Stimulated activated CD4-positive, alpha-beta T cell treated with anti-CD3 and anti-CD28 coated beads, Interleukin-4, amount 100 ng/mL, for 24 hours (primary cell): ENCODE results near the gene IFNAR2.
"Not testable (repeated sequence)": the region's sequence is repeated elsewhere in the genome, so short reads cannot be mapped to it uniquely, and the experiment has no call there.

Experiments used
- DNase-seq: peaks from one replicate; pipeline ENCODE4 v3.0.0-alpha.2; 2020

IFNAR2 gene

DNA sequence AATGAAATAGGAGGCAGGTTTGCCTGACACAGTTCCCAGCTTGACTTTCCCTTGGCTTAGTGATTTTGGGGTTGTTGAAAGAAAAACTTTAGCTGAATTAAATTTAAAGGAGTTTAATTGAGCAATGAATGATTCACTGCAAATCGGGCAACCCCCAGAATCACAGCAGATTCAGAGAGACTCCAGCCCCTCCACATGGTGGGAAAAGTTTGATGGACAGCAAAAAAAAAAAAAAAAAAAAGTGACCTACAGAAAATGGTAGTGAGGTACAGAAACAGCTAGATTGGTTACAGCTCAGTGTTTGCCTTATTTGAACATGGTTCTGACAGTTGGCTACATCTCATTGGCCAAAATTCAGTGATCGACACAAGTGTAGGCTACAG lies 12.6 kb upstream of the IFNAR2 start:
- DNase-seq: no peak

DNA sequence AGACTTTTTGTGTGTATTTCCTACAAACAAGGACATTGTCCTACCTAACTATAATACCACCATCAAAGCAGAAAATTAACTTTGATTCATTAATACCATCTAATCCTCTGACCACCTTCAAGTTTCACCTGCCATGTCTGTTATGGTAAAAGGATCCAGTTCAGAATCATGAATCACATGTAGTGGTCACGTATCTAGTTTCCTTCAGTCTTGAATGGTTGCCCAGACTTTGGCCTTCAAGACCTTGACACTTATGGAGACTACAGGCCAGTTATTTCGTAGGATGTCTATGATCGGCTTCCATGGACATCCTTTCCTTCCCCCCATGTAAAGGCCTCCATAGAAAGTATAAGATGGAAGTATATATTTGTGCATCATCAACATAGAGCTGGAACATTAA lies 10.4 kb upstream of the IFNAR2 start:
- no peak for DNase-seq

DNA sequence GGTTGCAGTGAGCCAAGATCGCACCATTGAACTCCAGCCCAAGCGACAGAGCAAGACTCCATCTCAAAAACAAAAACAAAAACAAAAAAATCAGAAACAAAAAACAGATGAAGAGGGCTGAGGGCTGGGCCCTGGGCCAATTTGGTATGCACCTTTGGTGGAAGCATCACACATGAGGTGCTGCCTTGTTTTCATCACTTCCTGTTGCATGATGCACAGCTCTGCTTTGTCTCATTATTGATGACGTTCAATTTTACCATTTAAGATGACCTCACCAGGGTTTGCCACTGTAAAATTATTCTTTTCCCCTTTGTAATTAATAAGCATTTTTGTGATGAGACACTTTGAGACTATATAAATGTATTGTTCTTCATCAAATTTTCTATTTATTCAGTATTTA lies 9.8 kb upstream of the IFNAR2 start:
- DNase-seq: no peak

DNA sequence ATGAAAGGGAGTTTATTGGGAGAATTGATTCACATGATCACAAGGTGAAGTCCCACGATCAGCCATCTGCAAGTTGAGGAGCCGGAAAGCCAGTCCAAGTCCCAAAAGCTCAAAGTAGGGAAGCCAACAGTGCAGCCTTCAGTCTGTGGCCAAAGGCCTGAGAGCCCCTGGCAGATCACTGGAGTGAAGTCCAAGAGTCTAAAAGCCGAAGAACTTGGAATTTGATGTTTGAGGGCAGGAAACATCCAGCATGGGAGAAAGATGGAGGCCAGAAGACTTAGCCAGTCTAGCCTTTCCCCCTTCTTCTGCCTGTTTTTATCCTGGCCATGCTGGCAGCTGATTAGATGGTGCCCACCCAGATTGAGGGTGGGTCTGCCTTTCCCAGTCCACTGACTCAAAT lies 4.4 kb upstream of the IFNAR2 start:
- not testable (repeated sequence) for DNase-seq

DNA sequence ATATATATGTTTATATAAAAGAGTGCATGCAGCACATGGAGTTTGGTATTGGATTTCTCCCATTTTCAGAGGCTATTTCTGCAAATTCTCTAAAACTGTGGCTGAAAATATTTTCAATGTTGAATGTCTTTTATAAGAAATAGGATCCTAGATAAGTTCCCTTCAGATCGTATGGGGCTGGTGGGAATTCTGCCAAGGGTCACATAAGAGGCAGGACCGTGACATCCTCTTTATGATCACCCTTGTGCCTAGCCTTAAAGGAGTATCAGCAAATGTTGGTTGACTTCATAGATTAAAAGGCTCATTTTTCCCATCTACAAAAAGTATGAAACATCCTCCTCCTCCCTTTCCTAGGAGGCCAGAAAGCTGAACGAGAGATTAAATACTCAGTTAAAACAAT lies 1.3 kb upstream of the IFNAR2 start:
- no peak for DNase-seq

DNA sequence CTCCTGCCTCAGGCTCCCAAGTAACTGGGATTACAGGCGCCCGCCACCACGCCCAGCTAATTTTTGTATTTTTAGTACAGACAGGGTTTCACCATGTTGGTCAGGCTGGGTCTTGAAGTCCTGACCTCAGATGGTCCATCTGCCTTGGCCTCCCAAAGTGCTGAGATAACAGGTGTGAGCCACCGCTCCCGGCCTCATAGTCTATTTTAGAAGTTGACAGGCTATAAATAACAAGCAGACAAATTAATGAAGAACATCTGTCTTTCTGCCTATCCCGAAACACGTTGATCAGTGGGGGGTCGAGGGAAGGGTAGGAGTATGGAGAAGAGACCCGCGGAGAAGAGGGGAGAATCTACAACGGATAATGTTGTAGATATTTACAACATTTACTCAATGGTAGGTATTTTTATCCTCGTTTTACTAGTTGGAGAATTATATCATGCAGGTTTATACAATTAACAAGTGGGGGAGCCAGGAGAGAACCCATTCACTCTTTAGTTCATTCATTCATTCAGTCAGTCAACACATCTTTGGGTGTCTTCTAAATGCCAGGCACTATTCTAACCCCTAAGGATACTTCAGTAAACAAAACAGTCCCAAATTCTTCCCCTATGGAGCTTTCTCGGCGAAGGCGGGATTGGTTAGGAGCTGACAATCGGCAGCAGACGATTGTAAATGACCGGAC lies 497 bp upstream of the IFNAR2 start:
- no peak for DNase-seq

DNA sequence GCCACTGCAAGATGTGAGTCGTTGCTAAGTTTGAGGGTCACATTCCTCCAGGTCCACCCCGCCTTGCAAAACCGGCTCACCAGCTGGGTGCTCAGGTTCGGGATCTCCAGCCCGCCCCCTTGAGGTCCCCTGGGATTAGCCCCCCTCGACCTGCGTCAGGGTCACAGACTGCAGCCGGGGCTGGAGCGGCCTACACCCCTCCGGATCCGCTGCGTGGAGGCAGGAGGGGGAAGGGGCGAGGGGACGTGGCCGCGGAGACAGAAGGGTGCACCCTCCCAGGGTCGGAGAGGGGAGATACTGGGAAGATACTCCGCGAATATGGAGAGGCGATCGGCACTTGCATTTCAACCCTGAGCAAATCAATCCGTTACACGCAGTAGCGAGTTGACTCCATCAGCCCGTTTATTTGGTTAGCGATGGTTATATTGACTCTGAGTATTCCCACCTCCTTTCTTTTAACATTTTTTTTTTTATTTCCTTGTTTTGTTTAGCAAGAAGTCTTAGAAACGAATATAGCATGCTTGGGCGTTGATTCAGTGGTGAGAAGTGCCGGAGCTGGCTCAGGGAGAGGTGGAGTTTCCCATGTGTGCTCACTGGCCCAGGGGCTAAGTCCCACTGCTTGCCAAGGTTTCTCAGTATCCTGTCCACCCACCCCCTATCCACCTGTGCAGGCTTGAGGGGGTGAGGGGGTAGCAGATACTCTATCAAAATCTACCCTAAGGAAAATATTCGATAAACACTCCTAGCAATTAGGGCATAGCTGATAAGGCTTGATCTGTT lies 997 bp downstream of the IFNAR2 start:
- peak; percentile 53 for DNase-seq

DNA sequence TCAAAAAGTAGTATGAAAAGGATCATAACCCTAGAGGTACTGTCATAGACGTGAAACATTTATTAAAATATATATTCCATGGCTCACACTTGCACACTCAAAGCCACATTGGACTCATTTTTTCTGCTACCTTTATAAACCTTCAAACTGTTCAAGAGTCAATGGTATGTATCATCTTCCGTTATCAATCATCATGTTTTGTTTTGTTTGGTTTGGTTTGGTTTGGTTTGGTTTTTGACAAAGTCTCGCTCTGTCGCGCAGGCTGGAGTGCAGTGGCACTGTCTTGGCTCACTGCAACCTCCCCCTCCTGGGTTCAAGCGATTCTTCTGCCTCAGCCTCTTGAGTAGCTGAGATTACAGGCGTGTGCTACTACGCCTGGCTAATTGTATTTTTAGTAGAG lies 1.8 kb downstream of the IFNAR2 start:
- DNase-seq: peak; percentile 68

DNA sequence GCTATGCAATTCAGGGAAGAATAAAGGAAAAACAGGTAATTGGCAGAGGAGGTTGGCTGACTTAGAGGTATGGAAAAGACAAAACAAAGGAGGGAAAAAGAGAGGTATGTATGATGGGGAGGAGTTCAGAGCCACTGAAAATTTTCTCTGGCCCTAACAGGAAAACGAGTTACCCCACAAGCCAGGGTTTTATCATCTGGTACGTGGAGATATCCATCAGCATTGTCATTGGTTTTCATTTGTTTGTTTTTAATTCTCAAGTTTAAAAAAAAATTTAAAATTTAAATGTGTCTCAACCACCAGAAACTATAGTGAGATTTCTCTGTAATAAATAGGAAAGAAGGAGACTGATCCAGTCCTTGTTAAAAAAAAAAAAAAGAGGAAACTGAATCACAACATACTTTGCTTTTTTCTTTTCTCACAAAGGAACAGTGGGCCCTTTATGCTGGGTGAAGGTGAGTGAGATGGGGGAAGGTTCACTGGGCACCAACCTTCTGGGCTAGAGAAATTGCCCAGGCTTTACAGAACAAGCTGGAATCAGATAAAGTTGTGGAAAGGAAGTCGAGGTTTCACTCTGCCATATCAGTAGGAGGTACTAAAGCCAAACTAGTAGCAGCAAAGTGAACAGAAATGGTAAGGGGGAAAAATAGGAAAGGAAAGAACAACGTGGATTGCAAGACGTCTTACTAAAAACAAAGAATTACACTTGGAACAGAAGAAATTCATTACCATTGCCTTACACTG lies 2.7 kb downstream of the IFNAR2 start:
- no peak for DNase-seq

DNA sequence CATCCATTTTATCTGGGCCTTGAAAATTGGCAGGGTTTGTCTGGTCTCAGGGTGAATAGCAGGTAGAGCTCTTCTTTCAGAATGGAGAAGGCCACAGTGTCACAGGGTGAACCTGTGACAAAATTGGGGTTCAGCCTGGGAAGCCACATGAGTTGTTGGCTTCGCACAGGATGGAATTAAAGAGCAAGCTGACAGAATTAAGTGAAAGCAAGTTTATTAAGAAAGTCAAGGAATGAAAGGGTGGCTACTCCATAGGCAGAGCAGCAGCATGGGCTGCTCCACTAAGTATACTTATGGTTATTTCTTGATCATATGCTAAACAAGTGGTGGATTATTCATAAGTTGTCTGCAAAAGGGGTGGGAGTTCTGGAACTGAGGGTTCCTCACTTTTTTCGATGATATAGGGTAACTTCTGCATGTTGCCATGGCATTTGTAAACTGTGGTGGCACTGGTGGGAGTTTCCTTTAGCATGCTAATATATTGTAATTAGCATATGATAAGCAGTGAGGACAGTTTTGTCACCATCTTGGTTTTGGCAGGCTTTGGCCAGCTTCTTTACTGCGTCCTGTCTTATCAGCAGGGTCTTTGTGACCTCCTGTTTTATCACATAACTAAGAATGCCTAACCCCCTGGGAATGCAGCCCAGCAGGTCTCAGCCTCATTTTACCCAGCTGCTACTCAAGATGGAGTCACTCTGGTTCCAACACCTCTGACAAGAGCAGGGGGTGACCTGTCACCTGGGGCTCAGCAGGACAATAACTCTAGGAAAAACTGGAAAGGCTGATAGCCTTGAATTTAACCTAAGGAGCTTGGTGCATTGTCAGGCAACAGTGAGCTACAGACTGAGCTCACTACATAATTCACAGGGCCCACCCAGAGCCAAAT lies 5.1 kb downstream of the IFNAR2 start:
- DNase-seq: peak; percentile 47

DNA sequence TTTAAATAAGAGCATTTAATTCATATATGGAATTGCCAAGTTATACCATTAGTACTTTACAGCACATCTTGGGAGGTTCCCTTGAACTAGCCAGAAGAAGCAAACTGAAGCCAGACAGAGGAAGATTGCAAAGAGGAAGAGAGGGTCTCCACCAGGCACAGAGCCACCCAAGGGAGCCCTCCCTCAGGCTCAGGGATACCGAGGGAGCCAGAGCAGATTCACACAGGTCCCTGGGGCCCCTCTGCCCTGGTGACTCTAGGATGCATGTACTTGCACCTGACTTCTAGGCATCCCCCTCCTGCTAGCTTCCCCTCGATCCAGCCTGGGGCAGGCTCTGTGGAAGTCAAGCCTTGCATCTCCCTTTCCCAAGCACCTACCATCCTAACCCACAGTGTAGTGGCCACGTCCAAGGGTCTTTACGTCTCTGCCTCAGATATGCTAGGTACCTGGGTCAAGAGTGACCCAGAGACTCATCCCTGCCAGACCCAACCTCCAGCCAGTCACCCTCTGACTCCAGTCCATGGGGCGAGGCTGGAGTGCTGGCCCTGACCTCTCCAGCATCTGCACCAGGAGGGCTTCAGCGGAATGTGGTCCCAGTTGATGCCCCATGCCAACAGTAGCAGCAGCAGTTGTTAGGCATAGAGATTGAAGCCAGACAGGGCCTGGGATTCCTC lies 6.4 kb downstream of the IFNAR2 start:
- DNase-seq: no peak

DNA sequence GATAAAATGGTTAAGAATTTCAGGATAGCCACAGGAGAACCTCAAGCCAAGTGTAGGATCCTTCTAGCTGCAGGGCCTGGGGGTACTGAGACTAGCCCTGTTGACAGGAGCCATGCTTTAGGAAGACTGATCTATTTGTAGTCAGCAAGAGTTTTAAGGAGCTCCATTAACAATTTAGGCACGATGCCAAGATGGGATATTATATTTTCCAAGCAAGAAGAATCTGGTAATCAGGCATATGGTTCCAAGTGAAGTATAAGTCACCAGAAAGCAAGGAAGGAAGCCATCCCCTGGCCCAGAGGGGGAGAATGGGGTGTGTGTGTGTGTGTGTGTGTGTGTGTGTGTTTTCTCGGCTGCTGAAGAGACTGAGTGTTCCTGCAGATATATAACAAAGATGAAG lies 7.0 kb downstream of the IFNAR2 start:
- DNase-seq: no peak

DNA sequence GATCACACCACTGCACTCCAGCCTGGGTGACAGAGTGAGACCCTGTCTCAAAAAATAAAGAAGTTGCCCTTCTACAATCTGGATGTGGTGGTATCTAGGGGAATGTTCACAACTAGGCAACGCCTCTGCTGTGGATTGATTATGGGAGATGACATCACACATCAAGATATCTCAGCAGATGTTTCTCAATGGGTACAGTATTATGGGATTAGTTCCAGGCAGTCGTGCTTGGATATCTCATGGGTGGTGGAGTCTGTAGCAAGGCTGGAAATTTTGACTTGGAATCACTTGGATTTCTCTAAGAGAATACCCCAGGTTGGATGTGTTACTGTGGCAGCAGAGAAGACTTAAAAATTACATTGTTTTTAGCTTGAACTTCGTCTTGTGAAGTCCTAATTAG lies 7.7 kb downstream of the IFNAR2 start:
- DNase-seq: no peak

DNA sequence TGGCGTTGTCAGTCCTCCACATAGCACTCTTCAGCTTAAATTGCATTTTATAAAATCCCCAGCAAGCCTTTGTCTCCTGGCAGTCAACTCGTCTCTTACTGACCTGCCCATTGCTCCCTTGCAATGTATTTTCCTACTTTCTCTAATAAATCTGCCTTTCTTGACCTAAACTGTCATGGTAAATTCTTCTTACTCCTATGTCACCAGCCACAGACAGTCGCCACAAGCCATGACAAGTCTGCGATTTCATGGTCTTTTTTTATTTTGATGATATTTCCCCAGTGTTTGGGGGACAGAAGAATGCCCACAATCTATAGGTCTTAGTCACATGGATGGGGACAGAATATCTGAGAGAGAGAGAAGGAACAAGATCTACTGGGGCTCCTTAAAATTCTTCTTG lies 8.4 kb downstream of the IFNAR2 start:
- DNase-seq: no peak

DNA sequence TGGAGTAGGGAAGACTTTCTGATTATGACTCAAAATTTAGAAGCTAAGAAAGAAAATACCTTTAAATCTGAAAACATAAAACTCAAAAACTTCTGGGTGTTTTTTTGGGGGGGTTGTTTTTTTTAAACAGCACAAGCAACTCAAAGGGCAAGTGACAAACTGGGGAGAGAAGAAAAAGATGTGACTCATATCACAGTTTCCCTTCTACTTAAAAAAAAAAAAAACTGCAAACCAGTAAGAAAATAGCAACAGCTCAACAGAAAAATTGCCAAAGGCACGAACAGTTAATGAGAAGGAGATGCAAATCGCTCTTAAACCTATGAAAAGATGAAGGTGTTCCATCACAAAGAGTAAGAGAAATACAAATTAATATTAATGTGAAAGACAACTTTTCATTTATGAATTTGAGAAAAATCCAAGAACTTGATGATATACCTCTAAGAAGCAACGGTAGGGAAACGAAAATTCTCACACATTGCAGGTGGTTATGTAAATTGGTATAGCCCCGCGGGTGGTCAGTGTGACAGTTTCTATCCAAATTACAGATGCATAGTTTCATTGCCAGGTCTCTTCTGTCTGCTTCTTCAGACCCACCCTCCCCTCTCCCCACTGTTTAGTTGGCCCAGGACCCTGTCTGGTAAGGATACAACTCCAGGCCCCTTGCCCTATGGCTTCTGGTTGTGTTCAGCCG lies 9.0 kb downstream of the IFNAR2 start:
- DNase-seq: no peak

DNA sequence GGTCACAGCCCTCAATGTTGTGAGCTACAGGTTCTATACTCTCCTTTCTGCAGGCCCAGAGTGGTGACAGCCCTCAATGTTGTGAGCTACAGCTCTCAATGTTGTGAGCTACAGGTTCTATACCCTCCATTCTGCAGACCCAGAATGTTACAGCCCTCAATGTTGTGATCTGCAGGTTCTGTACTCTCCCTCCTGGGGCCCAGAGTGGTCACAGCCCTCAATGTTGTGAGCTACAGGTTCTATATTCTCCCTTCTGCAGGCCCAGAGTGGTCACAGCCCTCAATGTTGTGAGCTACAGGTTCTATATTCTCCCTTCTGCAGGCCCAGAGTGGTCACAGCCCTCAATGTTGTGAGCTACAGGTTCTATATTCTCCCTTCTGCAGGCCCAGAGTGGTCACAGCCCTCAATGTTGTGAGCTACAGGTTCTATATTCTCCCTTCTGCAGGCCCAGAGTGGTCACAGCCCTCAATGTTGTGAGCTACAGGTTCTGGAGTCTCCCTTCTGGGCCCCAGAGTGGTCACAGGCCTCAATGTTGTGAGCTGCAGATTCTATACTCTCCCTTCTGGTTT lies 9.9 kb downstream of the IFNAR2 start:
- DNase-seq: not testable (repeated sequence)

DNA sequence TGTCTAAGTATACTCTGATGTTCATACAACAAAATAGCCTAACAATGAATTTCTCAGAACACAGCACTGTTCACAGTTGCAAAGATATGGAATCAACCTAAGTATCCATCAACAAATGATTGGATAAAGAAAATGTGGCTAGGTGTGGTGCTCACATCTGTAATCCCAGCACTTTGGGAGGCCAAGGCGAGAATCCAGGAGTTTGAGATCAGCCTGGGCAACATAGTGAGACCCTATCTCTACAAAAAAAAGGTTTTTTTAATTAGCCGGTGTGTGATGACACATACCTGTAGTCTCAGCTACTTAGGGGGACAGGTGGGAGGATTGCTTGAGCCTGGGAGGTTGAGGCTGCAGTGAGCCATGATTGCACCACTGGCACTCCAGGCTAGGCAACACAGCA lies 10.7 kb downstream of the IFNAR2 start:
- DNase-seq: no peak

DNA sequence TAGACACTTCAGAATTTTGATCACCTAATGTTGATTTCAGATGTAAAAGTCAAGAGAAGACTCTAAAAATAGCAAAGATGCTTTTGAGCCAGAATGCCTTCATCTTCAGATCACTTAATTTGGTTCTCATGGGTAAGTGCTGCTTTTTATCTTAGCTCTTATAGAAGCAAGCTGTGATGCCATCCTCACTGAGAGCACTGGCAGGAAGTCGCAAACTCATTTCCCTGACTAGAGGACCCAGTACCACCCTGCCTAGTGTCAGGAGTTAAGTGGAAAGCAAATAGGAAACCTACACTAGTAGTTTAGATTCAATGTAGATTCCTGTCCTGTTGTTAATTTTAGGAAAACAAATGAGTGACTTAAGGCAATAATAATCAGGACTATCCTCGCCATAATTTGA lies 12.1 kb downstream of the IFNAR2 start:
- DNase-seq: no peak

DNA sequence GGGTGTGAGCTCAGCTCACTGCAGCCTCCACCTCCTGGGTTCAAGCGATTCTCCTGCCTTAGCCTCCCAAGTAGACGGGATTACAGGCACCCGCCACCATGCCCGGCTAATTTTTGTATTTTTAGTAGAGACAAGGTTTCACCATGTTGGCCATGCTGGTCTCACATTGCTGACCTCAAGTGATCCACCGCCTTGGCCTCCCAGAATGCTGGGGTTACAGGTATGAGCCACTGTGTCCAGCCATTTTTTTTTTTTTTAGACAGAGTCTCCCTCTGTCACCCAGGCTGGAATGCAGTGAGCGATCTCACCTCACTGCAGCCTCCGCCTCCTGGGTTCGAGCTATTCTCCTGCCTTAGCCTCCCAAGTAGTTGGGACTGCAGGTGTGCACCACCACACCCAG lies 13.1 kb downstream of the IFNAR2 start:
- DNase-seq: not testable (repeated sequence)

DNA sequence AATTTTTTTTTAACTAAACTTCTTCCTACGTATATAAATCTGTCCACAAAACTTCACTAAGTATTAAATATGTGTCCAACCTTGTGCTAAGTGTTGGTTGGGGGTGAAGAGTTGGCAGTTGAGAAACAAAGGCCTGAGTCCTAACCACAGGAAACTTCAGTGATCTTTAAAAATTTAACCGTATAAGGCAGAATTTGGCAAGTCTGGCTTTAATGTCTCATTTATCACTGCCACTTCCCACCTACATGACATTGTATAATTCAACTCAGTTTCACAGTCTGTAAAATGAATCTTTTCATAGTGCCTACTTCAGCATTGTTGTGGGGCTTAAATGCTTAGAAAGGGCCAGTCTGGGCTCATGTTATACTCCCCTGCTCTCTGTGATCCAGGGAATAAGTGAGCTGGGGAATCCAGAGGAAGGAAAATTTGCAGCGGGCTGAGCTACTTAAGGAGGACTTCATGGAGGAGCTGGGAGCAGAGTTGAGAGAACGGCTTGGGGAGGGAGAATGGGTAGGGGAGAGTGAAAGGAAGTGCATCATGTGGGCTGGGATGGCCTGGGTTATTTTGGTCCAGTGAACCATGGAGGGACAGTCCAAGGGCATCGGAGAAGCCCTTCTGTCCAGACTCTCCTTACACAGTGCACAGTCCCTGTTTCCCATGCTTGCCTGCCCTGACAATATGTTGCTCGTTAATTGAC lies 14.5 kb downstream of the IFNAR2 start:
- DNase-seq: no peak

DNA sequence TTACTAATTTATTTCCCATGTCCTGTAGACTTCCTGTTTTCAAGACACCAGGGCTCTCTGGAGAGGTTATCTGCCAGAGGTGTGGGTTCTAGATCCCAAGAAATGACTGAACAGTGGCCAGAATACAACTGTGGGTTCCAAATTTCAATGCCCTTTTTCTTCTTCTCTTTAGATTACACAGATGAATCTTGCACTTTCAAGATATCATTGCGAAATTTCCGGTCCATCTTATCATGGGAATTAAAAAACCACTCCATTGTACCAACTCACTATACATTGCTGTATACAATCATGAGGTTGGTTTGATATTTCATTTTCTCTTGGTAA lies 15.0 kb downstream of the IFNAR2 start:
- no peak for DNase-seq
